CD8-positive, alpha-beta memory T cell (primary cell): ENCODE measurements around the gene LDHB. TPM values are rescaled to one million over a fixed set of nuclear protein-coding genes. Genes with fewer than 3 reads are reported as not detected.
"Not testable (repeated sequence)": the region's sequence is repeated elsewhere in the genome, so short reads cannot be mapped to it uniquely, and the experiment has no call there.

Experiments
- CTCF ChIA-PET: fragments of 350-600 bp; sonication (Branson Sonifier 250); formaldehyde crosslinking; loops from one replicate; lab custom pipeline; 2021; ENCODE audit warnings: antibody characterized with exemption; lab: Charles Lee
- POLR2A ChIA-PET: fragments of 350-600 bp; sonication (Branson Sonifier 250); formaldehyde crosslinking; loops from one replicate; lab custom pipeline; 2021; ENCODE audit warnings: antibody characterized with exemption; lab: Charles Lee
- DNase-seq, 5 donors: peaks; one replicate each; pipeline versions ENCODE4 v3.0.0 to v3.0.0-alpha.2; 2020 to 2022; ENCODE audit warnings: mixed read lengths in 1 of 5
- H3K27ac ChIP-seq: one replicate; pipeline ENCODE4 v1.7.0; 2013; ENCODE audit warnings: low read depth, mild to moderate bottlenecking, low read length, moderate library complexity
- H3K27me3 ChIP-seq: 2 replicates; pipeline ENCODE4 v1.7.0; 2013; ENCODE audit warnings: low read length, mild to moderate bottlenecking; ENCODE audit not compliant: insufficient read depth, poor library complexity, severe bottlenecking
- H3K36me3 ChIP-seq: 2 replicates; pipeline ENCODE4 v1.7.0; 2013; ENCODE audit warnings: mild to moderate bottlenecking, low read length, moderate library complexity; ENCODE audit not compliant: insufficient read depth
- H3K4me1 ChIP-seq: 2 replicates; pipeline ENCODE4 v1.7.0; 2013; ENCODE audit warnings: mild to moderate bottlenecking, low read length, moderate library complexity; ENCODE audit not compliant: insufficient read depth
- H3K4me3 ChIP-seq: 2 replicates; pipeline ENCODE4 v1.7.0; 2013; ENCODE audit warnings: mild to moderate bottlenecking, low read length
- H3K9me3 ChIP-seq: 2 replicates; pipeline ENCODE4 v1.7.0; 2013; ENCODE audit warnings: mild to moderate bottlenecking, low read length
- H3K27ac Mint-ChIP-seq, 8 donors: one replicate each; pipeline ENCODE4 v1.8.0; 2020 to 2021; ENCODE audit warnings: mixed read lengths in 8 of 8, mild to moderate bottlenecking in 6 of 8, inconsistent platforms in 3 of 8, moderate library complexity in 3 of 8
- H3K27me3 Mint-ChIP-seq, 2 donors: one replicate each; pipeline ENCODE4 v1.8.0; 2020 to 2021; ENCODE audit warnings: mixed read lengths in 2 of 2, mild to moderate bottlenecking in 1 of 2, moderate library complexity in 1 of 2
- H3K36me3 Mint-ChIP-seq, 3 donors: one replicate each; pipeline ENCODE4 v1.8.0; 2020 to 2021; ENCODE audit warnings: mixed read lengths in 3 of 3, inconsistent platforms in 1 of 3, mild to moderate bottlenecking in 1 of 3
- H3K4me1 Mint-ChIP-seq, 3 donors: one replicate each; pipeline ENCODE4 v1.8.0; 2020 to 2021; ENCODE audit warnings: mixed read lengths in 3 of 3, inconsistent platforms in 1 of 3, mild to moderate bottlenecking in 1 of 3
- H3K4me3 Mint-ChIP-seq, 7 donors: one replicate each; pipeline ENCODE4 v1.8.0; 2020 to 2021; ENCODE audit warnings: mixed read lengths in 7 of 7, mild to moderate bottlenecking in 6 of 7, moderate library complexity in 4 of 7, inconsistent platforms in 2 of 7
- H3K9me3 Mint-ChIP-seq, 5 donors: one replicate each; pipeline ENCODE4 v1.8.0; 2020 to 2022; ENCODE audit warnings: mixed read lengths in 5 of 5, mild to moderate bottlenecking in 3 of 5, moderate library complexity in 2 of 5, inconsistent platforms in 1 of 5
- polyA plus RNA-seq: library from polyadenylated mRNA; unstranded; fragments of 300-500 nt; fragmentation: Illumina TruSeq; gene quantifications from one replicate; pipeline ENCODE4 v1.2.3, GENCODE V29; 2021
- total RNA-seq, 2 experiments: library from RNA; stranded (reverse); gene quantifications; one replicate each; pipeline ENCODE4 v1.2.3, GENCODE V29; 2021

Gene LDHB
- total and polyA plus RNA-seq, 3 experiments from 2014 or later = 1,224 to 1,721 (median 1,700) TPM

DNA sequence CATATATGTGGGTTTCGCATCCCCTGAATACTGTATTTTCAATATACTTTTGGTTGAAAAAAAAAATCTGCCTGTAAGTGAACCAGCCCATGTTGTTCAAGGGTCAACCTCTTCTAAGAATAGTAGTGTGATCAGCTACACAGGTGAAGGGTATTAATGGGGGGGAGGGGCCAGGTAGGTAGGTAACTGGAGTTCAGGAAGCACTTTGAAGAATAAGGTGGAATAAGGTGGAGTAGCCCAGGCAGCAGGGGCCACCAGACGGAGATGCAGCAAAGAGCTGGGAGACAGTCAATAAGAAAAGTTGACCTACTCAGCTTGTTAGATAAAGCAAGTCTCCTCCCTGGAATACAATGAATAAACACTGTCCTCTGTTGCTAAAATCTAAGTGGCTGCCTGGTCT is 9.3 kb downstream of the LDHB start:
- CTCF ChIA-PET = interaction anchor here (1.0 to 3.1 kb wide), 3 partner anchors 9 to 32 kb away, joined by 4 to 11 read pairs (median 7); partner anchors contain the start of gene LDHB
- Mint-ChIP-seq H3K27me3 (no peaks in the 10 kb centered on the region), H3K4me3 (no peak overlapping the region), H3K36me3 (peaks cover 21 to 93% (median 34%) of the 10 kb centered on the region in 3 donors), H3K9me3 (no peaks in the 10 kb centered on the region), H3K4me1 (peaks cover 65 to 94% (median 92%) of the 10 kb centered on the region in 3 donors), H3K27ac (peak overlapping the region in 2 of 8 donors; percentile 31 to 50)
- Histone ChIP-seq H3K4me3 (no peak overlapping the region), H3K36me3 (peaks cover 62% of the 10 kb centered on the region), H3K27me3 (no peaks in the 10 kb centered on the region), H3K4me1 (peaks cover 75% of the 10 kb centered on the region), H3K27ac (no peak overlapping the region), H3K9me3 (no peaks in the 10 kb centered on the region)
- POLR2A ChIA-PET = interaction anchor here (1.5 kb wide), 1 partner anchor 9 kb away, joined by 5 read pairs; the partner anchor contains the start of gene LDHB
- no peak for DNase-seq

DNA sequence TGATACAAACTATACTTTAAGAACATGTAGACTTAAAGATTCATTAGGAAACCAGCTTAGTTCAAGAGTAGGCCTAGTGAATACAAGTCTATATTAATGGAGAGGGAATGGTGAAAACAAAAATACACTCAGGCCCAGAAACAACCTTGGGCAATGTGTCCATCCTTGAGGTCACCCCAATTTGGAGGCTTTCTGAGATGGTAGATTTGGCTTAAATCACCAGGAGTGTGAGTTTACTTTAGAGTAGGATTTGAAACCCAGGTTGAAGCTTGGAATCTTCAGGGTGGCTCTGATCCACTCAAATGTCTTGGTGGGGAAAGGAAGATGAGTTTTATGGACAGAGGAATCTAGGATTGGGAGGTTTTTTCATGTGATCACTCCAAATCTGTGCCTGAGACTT is 10.5 kb downstream of the LDHB start:
- peaks cover 25 to 93% (median 36%) of the 10 kb centered on the region in 3 donors for H3K36me3 Mint-ChIP-seq
- no peaks in the 10 kb centered on the region for H3K9me3 ChIP-seq
- no peaks in the 10 kb centered on the region for H3K9me3 Mint-ChIP-seq
- H3K27ac ChIP-seq = no peak overlapping the region
- no peak for DNase-seq
- CTCF ChIA-PET = interaction anchor here (1.1 to 3.1 kb wide), 2 partner anchors 11 to 33 kb away, joined by 4 to 11 read pairs; partner anchors contain the start of gene LDHB
- H3K27me3 Mint-ChIP-seq = no peaks in the 10 kb centered on the region
- H3K27ac Mint-ChIP-seq = peak overlapping the region in 3 of 8 donors; percentile 25 to 61 (median 33)
- H3K4me1 ChIP-seq = peaks cover 75% of the 10 kb centered on the region
- peaks cover 59 to 94% (median 92%) of the 10 kb centered on the region in 3 donors for H3K4me1 Mint-ChIP-seq
- H3K4me3 ChIP-seq = no peak overlapping the region
- H3K27me3 ChIP-seq = no peaks in the 10 kb centered on the region
- H3K4me3 Mint-ChIP-seq = no peak overlapping the region
- peaks cover 54% of the 10 kb centered on the region for H3K36me3 ChIP-seq
- POLR2A ChIA-PET = no interaction called here

DNA sequence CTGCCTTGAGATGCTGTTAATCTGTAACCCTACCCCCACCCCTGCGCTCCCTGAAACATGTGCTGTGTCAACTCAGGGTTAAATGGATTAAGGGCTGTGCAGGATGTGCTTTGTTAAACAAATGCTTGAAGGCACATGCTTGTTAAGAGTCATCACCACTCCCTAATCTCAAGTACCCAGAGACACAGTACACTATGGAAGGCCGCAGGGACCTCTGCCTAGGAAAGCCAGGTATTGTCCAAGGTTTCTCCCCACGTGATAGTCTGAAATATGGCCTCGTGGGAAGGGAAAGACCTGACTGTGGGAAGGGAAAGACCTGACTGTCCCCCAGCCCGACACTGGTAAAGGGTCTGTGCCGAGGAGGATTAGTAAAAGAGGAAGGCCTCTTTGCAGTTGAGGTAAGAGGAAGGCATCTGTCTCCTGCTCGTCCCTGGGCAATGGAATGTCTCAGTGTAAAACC is 12.6 kb downstream of the LDHB start:
- POLR2A ChIA-PET, H3K4me3 ChIP-seq, H3K27me3 Mint-ChIP-seq, H3K9me3 Mint-ChIP-seq, H3K9me3 ChIP-seq, CTCF ChIA-PET, H3K27ac ChIP-seq, DNase-seq, H3K4me3 Mint-ChIP-seq, H3K27me3 ChIP-seq: not testable (repeated sequence)
- Mint-ChIP-seq H3K36me3 (peaks cover 31 to 90% (median 41%) of the 10 kb centered on the region in 3 donors), H3K4me1 (peaks cover 51 to 92% (median 90%) of the 10 kb centered on the region in 3 donors), H3K27ac (peak overlapping the region in 4 of 8 donors; percentile 8 to 60 (median 42))
- peaks cover 44% of the 10 kb centered on the region for H3K36me3 ChIP-seq
- H3K4me1 ChIP-seq = peaks cover 71% of the 10 kb centered on the region

DNA sequence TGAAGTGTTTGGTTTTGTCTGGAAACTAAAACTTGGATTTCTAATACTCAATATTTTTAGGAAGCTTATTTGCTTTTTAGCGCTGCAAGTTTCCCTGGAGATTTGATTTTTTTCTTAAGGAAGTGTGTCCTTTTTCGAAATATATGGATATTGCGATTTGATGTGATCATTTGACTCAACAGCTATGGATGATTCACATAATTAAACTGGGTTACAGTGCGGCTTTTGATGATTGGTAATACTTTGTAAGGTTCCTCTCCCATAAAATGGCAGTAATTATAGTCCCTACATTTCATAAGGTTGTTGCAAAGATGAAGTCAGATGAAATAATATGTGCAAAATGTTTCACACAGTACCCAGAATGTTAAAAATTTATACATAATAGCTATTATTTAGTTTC is 13.1 kb downstream of the LDHB start:
- Histone ChIP-seq H3K27me3 (no peaks in the 10 kb centered on the region), H3K36me3 (peaks cover 42% of the 10 kb centered on the region), H3K27ac (no peak overlapping the region), H3K9me3 (no peaks in the 10 kb centered on the region), H3K4me3 (no peak overlapping the region), H3K4me1 (peaks cover 71% of the 10 kb centered on the region)
- ChIA-PET CTCF (no interaction called here), POLR2A (interaction anchor here (0.7 kb wide), 1 partner anchor 9 kb away, joined by 3 read pairs; no protein-coding TSS in a partner anchor)
- no peaks in the 10 kb centered on the region for H3K27me3 Mint-ChIP-seq
- H3K9me3 Mint-ChIP-seq = no peaks in the 10 kb centered on the region
- peak overlapping the region in 1 of 8 donors; percentile 26 for H3K27ac Mint-ChIP-seq
- H3K4me1 Mint-ChIP-seq = peaks cover 52 to 90% (median 88%) of the 10 kb centered on the region in 3 donors
- H3K4me3 Mint-ChIP-seq = no peak overlapping the region
- DNase-seq = no peak
- peaks cover 31 to 89% (median 41%) of the 10 kb centered on the region in 3 donors for H3K36me3 Mint-ChIP-seq

DNA sequence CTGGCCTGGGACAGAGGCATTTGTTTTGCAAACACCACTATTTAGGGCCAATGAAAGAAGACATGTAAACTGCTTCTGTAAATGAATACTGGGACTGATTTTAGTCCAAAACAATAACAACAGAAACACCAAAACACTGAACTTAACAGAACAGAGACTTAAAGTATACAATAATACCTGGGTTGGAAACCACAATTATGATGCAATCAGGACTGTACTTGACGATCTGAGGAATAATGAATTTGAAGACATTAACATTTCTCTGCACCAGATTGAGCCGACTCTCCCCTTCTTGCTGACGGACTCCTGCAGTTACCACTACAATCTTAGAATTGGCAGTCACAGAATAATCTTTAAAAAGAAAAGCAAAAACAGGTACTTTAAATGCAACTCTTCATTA is 13.9 kb downstream of the LDHB start:
- Mint-ChIP-seq H3K4me3 (peak overlapping the region in 4 of 7 donors; percentile 5 to 53 (median 10)), H3K9me3 (no peaks in the 10 kb centered on the region), H3K36me3 (peaks cover 31 to 90% (median 38%) of the 10 kb centered on the region in 3 donors), H3K27ac (peak overlapping the region in 7 of 8 donors; percentile 12 to 85 (median 71)), H3K4me1 (peaks cover 54 to 90% (median 89%) of the 10 kb centered on the region in 3 donors), H3K27me3 (no peaks in the 10 kb centered on the region)
- DNase-seq = no peak
- H3K4me3 ChIP-seq = no peak overlapping the region
- ChIA-PET POLR2A (interaction anchor here (0.7 kb wide), 1 partner anchor 9 kb away, joined by 3 read pairs; no protein-coding TSS in a partner anchor), CTCF (no interaction called here)
- no peaks in the 10 kb centered on the region for H3K9me3 ChIP-seq
- H3K4me1 ChIP-seq = peaks cover 79% of the 10 kb centered on the region
- peaks cover 42% of the 10 kb centered on the region for H3K36me3 ChIP-seq
- H3K27ac ChIP-seq = no peak overlapping the region
- H3K27me3 ChIP-seq = no peaks in the 10 kb centered on the region

DNA sequence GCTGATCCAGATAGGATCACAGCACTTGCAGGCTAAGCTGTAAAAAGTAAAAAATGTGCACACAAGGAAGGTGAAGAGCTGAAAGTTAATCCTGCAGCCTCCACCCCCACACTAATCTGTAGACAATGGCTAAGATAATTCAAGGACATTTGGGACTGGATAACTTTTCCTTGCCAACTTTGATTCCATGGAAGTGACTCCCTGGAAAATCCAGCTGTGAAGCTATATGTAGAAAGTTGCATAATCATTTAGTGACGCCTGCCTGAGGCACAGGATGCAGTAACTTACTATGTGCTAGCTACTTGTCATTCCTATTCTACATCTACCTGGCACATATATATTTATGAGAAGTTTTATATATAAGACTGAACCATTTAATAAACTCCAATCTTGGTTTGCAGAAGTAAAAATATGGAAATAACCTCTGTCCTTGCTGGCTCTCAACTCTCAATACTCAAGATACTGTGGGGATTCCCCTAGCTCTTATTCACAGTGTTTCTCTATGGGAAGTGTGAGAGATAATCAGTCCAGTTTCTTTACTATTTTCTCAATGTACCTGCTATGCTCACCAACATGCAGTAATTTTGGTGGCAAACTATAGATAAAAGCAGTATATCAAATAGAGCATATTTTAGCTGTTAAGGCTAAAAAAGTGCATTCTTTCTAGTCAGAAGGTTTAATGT is 14.8 kb downstream of the LDHB start:
- Histone ChIP-seq H3K4me3 (no peak overlapping the region), H3K27me3 (no peaks in the 10 kb centered on the region), H3K4me1 (peaks cover 75% of the 10 kb centered on the region), H3K9me3 (no peaks in the 10 kb centered on the region), H3K36me3 (peaks cover 43% of the 10 kb centered on the region), H3K27ac (no peak overlapping the region)
- no peak for DNase-seq
- Mint-ChIP-seq H3K9me3 (no peaks in the 10 kb centered on the region), H3K4me3 (no peak overlapping the region), H3K27ac (peak overlapping the region in 4 of 8 donors; percentile 32 to 85 (median 50)), H3K27me3 (no peaks in the 10 kb centered on the region), H3K36me3 (peaks cover 33 to 88% (median 34%) of the 10 kb centered on the region in 3 donors), H3K4me1 (peaks cover 55 to 89% (median 88%) of the 10 kb centered on the region in 3 donors)
- POLR2A ChIA-PET = no interaction called here
- CTCF ChIA-PET = interaction anchor here (1.0 kb wide), 1 partner anchor 38 kb away, joined by 4 read pairs; no protein-coding TSS in a partner anchor

DNA sequence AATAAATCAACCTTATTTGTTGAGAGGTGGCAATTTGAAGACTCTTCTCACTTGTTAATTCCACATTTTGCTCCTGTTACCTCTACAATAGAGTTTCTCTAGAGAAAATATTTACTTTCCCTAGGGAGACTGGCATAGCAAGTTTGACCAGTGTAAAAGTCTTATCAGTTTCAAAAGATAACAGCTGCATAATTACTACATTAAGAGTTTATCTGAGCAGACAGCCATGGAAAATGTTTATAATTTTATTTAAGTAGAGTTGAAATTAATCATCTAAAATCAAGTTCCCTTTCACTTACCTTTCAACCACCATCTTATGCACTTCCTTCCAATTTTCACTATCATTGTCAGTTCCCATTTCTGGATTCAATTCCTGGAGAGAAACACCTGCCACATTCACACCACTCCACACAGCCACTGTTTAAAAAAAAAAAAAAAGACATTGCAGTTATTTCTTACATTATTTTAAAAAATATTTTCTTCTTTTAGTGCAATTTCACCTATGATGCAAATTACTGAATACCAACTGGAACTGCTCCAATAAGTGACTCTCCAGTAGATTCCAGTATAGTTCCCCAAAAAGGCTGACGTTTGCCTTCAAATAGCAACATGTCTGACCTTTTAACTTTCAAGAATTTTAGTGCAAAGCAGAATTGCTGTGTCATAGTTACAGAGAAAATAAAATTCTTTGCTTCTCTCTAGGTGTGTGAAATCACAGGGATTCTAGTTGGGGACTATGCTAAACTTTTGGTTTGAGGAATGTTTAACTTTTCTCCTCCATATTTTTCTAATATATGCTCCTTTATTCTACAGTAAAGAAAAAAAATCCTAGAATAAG is 19.4 kb downstream of the LDHB start:
- Histone ChIP-seq H3K36me3 (peaks cover 45% of the 10 kb centered on the region), H3K9me3 (no peaks in the 10 kb centered on the region), H3K27me3 (no peaks in the 10 kb centered on the region), H3K4me3 (no peak overlapping the region), H3K4me1 (peaks cover 42% of the 10 kb centered on the region), H3K27ac (no peak overlapping the region)
- DNase-seq = no peak
- Mint-ChIP-seq H3K4me3 (no peak overlapping the region), H3K27me3 (no peaks in the 10 kb centered on the region), H3K9me3 (no peaks in the 10 kb centered on the region), H3K4me1 (peaks cover 35 to 58% (median 57%) of the 10 kb centered on the region in 3 donors), H3K27ac (peak overlapping the region in 6 of 8 donors; percentile 14 to 83 (median 50)), H3K36me3 (peaks cover 29 to 86% (median 34%) of the 10 kb centered on the region in 3 donors)
- ChIA-PET CTCF (interaction anchor here (2.2 kb wide), 1 partner anchor 14 kb away, joined by 4 read pairs; no protein-coding TSS in a partner anchor), POLR2A (interaction anchor here (0.6 to 0.7 kb wide), 2 partner anchors 35 to 200 kb away, joined by 4 to 14 read pairs; no protein-coding TSS in a partner anchor)
